HEK293 (cell line): ENCODE data around the gene PLS3.

Source experiments
- CTCF ChIA-PET: fragments of 350-600 bp; formaldehyde crosslinking; extraction: SDS; loops from one replicate; lab custom pipeline; 2021; ENCODE audit warnings: antibody characterized with exemption; lab: Yijun Ruan, JAX
- POLR2A ChIA-PET: fragments of 300-600 bp; formaldehyde crosslinking; extraction: SDS; loops from one replicate; lab custom pipeline; 2020; ENCODE audit warnings: antibody characterized with exemption, inconsistent platforms; lab: Yijun Ruan, JAX
- H3K27ac ChIP-seq: fragments of 200-500 bp; sonication (Bioruptor generic); 2 replicates; pipeline ENCODE4 v1.5.1; 2014; ENCODE audit warnings: low read depth, low read length, control low read depth, inconsistent platforms; ENCODE audit errors: extremely low read depth
- H3K36me3 ChIP-seq, 2 experiments: fragments of 200-500 bp in 1 of 2; sonication (Bioruptor generic) in 1 of 2; 1 replicate in 1 of 2; 2 replicates in 1 of 2; pipeline ENCODE4 v1.5.1; 2014 to 2017; ENCODE audit warnings: inconsistent platforms in 2 of 2, low read length in 2 of 2; ENCODE audit not compliant: control insufficient read depth in 2 of 2, insufficient read depth in 1 of 2
- H3K4me1 ChIP-seq: fragments of 200-500 bp; sonication (Bioruptor generic); 2 replicates; pipeline ENCODE4 v1.5.1; 2014; ENCODE audit warnings: mild to moderate bottlenecking, low read length, inconsistent platforms; ENCODE audit not compliant: control insufficient read depth, insufficient read depth
- H3K4me3 ChIP-seq: 2 replicates; pipeline ENCODE4 v1.5.1; 2011; ENCODE audit warnings: low read depth, mild to moderate bottlenecking, control low read depth, low read length, moderate library complexity
- H3K9me3 ChIP-seq: fragments of 200-500 bp; sonication (Bioruptor generic); 2 replicates; pipeline ENCODE4 v1.5.1; 2014; ENCODE audit warnings: low read depth, low read length, inconsistent platforms; ENCODE audit not compliant: control insufficient read depth, insufficient read depth
- HOXA7 ChIP-seq: sonication (generic); formaldehyde crosslinking; IDR thresholded peaks from 2 replicates; pipeline ENCODE4 v1.8.1; 2022; ENCODE audit warnings: missing genetic modification reagents, borderline replicate concordance
- OSR2 ChIP-seq: fragments of 450-650 bp; formaldehyde crosslinking; IDR thresholded peaks from 2 replicates; pipeline ENCODE4 v1.5.1; 2016; ENCODE audit warnings: missing biosample characterization, missing genetic modification characterization
- OVOL3 ChIP-seq: fragments of 450-650 bp; formaldehyde crosslinking; IDR thresholded peaks from 2 replicates; pipeline ENCODE4 v1.5.1; 2016; ENCODE audit warnings: missing biosample characterization, missing genetic modification characterization
- SP3 ChIP-seq: fragments of 450-650 bp; formaldehyde crosslinking; IDR thresholded peaks from 2 replicates; pipeline ENCODE4 v1.5.1; 2016; ENCODE audit warnings: missing biosample characterization, missing genetic modification characterization
- ZBTB7A ChIP-seq: fragments of 450-650 bp; formaldehyde crosslinking; IDR thresholded peaks from 2 replicates; pipeline ENCODE4 v1.5.1; 2016; ENCODE audit warnings: low read depth, missing biosample characterization, missing genetic modification characterization
- ZBTB8A ChIP-seq: fragments of 450-650 bp; formaldehyde crosslinking; IDR thresholded peaks from 2 replicates; pipeline ENCODE4 v1.5.1; 2016; ENCODE audit warnings: missing biosample characterization, missing genetic modification characterization
- ZNF10 ChIP-seq: fragments of 450-650 bp; formaldehyde crosslinking; IDR thresholded peaks from 2 replicates; pipeline ENCODE4 v1.5.1; 2017; ENCODE audit warnings: missing biosample characterization, missing genetic modification characterization
- ZNF324 ChIP-seq: fragments of 450-650 bp; formaldehyde crosslinking; IDR thresholded peaks from 2 replicates; pipeline ENCODE4 v1.5.1; 2016; ENCODE audit warnings: missing biosample characterization, missing genetic modification characterization
- ZNF354C ChIP-seq: fragments of 450-650 bp; formaldehyde crosslinking; IDR thresholded peaks from 2 replicates; pipeline ENCODE4 v1.5.1; 2016; ENCODE audit warnings: missing biosample characterization, missing genetic modification characterization, low read depth, borderline replicate concordance
- ZNF404 ChIP-seq: fragments of 450-650 bp; formaldehyde crosslinking; IDR thresholded peaks from 2 replicates; pipeline ENCODE4 v1.5.1; 2017; ENCODE audit warnings: missing biosample characterization, missing genetic modification characterization
- ZNF514 ChIP-seq: fragments of 450-650 bp; formaldehyde crosslinking; IDR thresholded peaks from 2 replicates; pipeline ENCODE4 v1.5.1; 2016; ENCODE audit warnings: missing biosample characterization, missing genetic modification characterization
- ZNF600 ChIP-seq: fragments of 450-650 bp; formaldehyde crosslinking; IDR thresholded peaks from 2 replicates; pipeline ENCODE4 v1.5.1; 2016; ENCODE audit warnings: missing biosample characterization, missing genetic modification characterization
- ZNF626 ChIP-seq: fragments of 450-650 bp; sonication (Bioruptor Pico); formaldehyde crosslinking; IDR thresholded peaks from 2 replicates; pipeline ENCODE4 v1.5.1; 2018; ENCODE audit warnings: missing biosample characterization, missing genetic modification characterization, inconsistent platforms
- ZNF660 ChIP-seq: fragments of 450-650 bp; IDR thresholded peaks from 2 replicates; pipeline ENCODE4 v1.5.1; 2018; ENCODE audit warnings: missing biosample characterization, mild to moderate bottlenecking, missing genetic modification characterization
- ZNF701 ChIP-seq: fragments of 450-650 bp; formaldehyde crosslinking; IDR thresholded peaks from 2 replicates; pipeline ENCODE4 v1.5.1; 2016; ENCODE audit warnings: missing biosample characterization, missing genetic modification characterization
- ZNF707 ChIP-seq: fragments of 450-650 bp; formaldehyde crosslinking; IDR thresholded peaks from 2 replicates; pipeline ENCODE4 v1.5.1; 2016; ENCODE audit warnings: missing biosample characterization, missing genetic modification characterization
- ZNF830 ChIP-seq: fragments of 450-650 bp; IDR thresholded peaks from 2 replicates; pipeline ENCODE4 v1.5.0; 2018; ENCODE audit warnings: missing biosample characterization, missing genetic modification characterization, low read depth, mild to moderate bottlenecking, moderate library complexity
- TF ChIP-seq, protein P1 (sequence below): fragments of 450-650 bp; formaldehyde crosslinking; IDR thresholded peaks from 2 replicates; pipeline ENCODE4 v1.5.1; 2016; ENCODE audit warnings: missing biosample characterization, missing genetic modification characterization
- TF ChIP-seq, protein P2 (sequence below): fragments of 450-650 bp; formaldehyde crosslinking; IDR thresholded peaks from 2 replicates; pipeline ENCODE4 v1.5.1; 2016; ENCODE audit warnings: missing biosample characterization, missing genetic modification characterization, borderline replicate concordance
- TF ChIP-seq, protein P3 (sequence below): fragments of 450-650 bp; formaldehyde crosslinking; IDR thresholded peaks from 2 replicates; pipeline ENCODE4 v1.5.1; 2016; ENCODE audit warnings: missing biosample characterization, missing genetic modification characterization
- TF ChIP-seq, protein P4 (sequence below): fragments of 450-650 bp; formaldehyde crosslinking; IDR thresholded peaks from 2 replicates; pipeline ENCODE4 v1.5.1; 2016; ENCODE audit warnings: missing biosample characterization, missing genetic modification characterization
- TF ChIP-seq, protein P5 (sequence below): fragments of 450-650 bp; formaldehyde crosslinking; IDR thresholded peaks from 2 replicates; pipeline ENCODE4; 2016; ENCODE audit warnings: missing biosample characterization, missing genetic modification characterization
- TF ChIP-seq, protein P6 (sequence below): fragments of 450-650 bp; formaldehyde crosslinking; IDR thresholded peaks from 2 replicates; pipeline ENCODE4 v1.5.1; 2016; ENCODE audit warnings: missing biosample characterization, missing genetic modification characterization

Gene PLS3

DNA sequence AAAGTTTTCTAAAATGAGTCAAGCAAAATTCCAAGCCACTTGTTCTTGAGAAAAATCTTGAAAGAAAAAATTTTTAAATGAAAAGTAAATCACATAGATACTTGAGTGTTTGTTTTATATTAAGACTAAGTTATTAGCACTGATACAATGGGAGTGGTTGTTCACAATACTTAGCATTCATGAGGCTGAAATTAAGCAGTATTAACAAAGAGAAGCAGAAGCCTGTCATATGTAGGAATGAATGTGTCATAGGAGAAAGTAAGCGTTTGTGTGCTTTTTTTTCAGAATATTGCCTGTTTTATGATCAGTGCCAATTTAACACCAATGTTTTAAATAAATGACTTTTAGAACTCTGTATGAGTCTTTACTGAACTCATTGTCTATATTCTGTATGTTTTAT, 37.6 kb downstream of the PLS3 start:
- Histone ChIP-seq H3K9me3 (no peaks in the 10 kb centered on the region), H3K4me1 (peaks cover 19% of the 10 kb centered on the region), H3K36me3 (peaks cover 7 to 15% of the 10 kb centered on the region in 2 experiments), H3K27ac (no peak overlapping the region), H3K4me3 (no peak overlapping the region)
- ChIA-PET CTCF (interaction anchor here (2.1 kb wide), 1 partner anchor 44 kb away, joined by 6 read pairs; no protein-coding TSS in a partner anchor), POLR2A (no interaction called here)
- no peak for TF ChIP-seq SP3 (tag by site-specific recombination)
- TF ChIP-seq ZNF701 (tag by site-specific recombination): no peak
- TF ChIP-seq, protein P1, sequence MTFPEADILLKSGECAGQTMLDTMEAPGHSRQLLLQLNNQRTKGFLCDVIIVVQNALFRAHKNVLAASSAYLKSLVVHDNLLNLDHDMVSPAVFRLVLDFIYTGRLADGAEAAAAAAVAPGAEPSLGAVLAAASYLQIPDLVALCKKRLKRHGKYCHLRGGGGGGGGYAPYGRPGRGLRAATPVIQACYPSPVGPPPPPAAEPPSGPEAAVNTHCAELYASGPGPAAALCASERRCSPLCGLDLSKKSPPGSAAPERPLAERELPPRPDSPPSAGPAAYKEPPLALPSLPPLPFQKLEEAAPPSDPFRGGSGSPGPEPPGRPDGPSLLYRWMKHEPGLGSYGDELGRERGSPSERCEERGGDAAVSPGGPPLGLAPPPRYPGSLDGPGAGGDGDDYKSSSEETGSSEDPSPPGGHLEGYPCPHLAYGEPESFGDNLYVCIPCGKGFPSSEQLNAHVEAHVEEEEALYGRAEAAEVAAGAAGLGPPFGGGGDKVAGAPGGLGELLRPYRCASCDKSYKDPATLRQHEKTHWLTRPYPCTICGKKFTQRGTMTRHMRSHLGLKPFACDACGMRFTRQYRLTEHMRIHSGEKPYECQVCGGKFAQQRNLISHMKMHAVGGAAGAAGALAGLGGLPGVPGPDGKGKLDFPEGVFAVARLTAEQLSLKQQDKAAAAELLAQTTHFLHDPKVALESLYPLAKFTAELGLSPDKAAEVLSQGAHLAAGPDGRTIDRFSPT (tag by site-specific recombination): no peak
- TF ChIP-seq HOXA7 (CRISPR knock-in tag): no peak
- no peak for TF ChIP-seq OSR2 (tag by site-specific recombination)
- TF ChIP-seq, protein P2, sequence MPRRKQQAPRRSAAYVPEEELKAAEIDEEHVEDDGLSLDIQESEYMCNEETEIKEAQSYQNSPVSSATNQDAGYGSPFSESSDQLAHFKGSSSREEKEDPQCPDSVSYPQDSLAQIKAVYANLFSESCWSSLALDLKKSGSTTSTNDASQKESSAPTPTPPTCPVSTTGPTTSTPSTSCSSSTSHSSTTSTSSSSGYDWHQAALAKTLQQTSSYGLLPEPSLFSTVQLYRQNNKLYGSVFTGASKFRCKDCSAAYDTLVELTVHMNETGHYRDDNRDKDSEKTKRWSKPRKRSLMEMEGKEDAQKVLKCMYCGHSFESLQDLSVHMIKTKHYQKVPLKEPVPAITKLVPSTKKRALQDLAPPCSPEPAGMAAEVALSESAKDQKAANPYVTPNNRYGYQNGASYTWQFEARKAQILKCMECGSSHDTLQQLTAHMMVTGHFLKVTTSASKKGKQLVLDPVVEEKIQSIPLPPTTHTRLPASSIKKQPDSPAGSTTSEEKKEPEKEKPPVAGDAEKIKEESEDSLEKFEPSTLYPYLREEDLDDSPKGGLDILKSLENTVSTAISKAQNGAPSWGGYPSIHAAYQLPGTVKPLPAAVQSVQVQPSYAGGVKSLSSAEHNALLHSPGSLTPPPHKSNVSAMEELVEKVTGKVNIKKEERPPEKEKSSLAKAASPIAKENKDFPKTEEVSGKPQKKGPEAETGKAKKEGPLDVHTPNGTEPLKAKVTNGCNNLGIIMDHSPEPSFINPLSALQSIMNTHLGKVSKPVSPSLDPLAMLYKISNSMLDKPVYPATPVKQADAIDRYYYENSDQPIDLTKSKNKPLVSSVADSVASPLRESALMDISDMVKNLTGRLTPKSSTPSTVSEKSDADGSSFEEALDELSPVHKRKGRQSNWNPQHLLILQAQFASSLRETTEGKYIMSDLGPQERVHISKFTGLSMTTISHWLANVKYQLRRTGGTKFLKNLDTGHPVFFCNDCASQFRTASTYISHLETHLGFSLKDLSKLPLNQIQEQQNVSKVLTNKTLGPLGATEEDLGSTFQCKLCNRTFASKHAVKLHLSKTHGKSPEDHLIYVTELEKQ (tag by site-specific recombination): no peak
- TF ChIP-seq ZBTB8A (tag by site-specific recombination): no peak
- TF ChIP-seq ZNF707: no peak
- TF ChIP-seq, protein P3, sequence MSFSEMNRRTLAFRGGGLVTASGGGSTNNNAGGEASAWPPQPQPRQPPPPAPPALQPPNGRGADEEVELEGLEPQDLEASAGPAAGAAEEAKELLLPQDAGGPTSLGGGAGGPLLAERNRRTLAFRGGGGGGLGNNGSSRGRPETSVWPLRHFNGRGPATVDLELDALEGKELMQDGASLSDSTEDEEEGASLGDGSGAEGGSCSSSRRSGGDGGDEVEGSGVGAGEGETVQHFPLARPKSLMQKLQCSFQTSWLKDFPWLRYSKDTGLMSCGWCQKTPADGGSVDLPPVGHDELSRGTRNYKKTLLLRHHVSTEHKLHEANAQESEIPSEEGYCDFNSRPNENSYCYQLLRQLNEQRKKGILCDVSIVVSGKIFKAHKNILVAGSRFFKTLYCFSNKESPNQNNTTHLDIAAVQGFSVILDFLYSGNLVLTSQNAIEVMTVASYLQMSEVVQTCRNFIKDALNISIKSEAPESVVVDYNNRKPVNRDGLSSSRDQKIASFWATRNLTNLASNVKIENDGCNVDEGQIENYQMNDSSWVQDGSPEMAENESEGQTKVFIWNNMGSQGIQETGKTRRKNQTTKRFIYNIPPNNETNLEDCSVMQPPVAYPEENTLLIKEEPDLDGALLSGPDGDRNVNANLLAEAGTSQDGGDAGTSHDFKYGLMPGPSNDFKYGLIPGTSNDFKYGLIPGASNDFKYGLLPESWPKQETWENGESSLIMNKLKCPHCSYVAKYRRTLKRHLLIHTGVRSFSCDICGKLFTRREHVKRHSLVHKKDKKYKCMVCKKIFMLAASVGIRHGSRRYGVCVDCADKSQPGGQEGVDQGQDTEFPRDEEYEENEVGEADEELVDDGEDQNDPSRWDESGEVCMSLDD (tag by site-specific recombination): no peak
- no peak for TF ChIP-seq ZNF626 (tag by site-specific recombination)
- no peak for TF ChIP-seq ZNF10
- no peak for TF ChIP-seq ZNF324
- no peak for TF ChIP-seq ZNF514 (tag by site-specific recombination)
- no peak for TF ChIP-seq ZNF830
- no peak for TF ChIP-seq OVOL3 (tag by site-specific recombination)
- no peak for TF ChIP-seq ZBTB7A (tag by site-specific recombination)

DNA sequence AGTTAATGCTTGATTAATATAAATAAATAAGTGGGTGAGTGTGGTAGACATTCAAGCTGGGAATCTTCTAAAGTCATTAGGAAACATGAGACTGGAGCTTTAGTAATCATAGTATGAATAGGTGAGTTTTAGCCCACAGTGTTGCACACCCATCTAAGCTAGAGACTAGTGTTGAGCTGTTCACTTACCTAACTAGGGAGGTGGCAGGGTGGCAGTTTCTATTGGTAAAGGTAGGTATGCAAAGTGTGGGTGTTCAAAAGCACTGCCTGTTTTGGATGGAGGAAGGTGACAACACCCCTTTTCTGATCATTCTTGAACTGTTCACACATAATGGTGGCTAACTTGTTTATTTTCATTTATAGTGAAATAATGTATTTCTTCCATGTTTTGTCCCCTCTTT, 41.3 kb downstream of the PLS3 start:
- CTCF ChIA-PET: interaction anchor here (0.9 to 1.3 kb wide), 3 partner anchors 10 to 41 kb away, joined by 3 to 8 read pairs (median 5); no protein-coding TSS in a partner anchor
- POLR2A ChIA-PET: interaction anchor here (0.7 kb wide), 1 partner anchor 201 kb away, joined by 3 read pairs; no protein-coding TSS in a partner anchor
- Histone ChIP-seq H3K4me3 (no peak overlapping the region), H3K4me1 (peaks cover 12% of the 10 kb centered on the region), H3K36me3 (peaks cover 13 to 18% of the 10 kb centered on the region in 2 experiments), H3K9me3 (no peaks in the 10 kb centered on the region), H3K27ac (no peak overlapping the region)
- TF ChIP-seq, protein P4, sequence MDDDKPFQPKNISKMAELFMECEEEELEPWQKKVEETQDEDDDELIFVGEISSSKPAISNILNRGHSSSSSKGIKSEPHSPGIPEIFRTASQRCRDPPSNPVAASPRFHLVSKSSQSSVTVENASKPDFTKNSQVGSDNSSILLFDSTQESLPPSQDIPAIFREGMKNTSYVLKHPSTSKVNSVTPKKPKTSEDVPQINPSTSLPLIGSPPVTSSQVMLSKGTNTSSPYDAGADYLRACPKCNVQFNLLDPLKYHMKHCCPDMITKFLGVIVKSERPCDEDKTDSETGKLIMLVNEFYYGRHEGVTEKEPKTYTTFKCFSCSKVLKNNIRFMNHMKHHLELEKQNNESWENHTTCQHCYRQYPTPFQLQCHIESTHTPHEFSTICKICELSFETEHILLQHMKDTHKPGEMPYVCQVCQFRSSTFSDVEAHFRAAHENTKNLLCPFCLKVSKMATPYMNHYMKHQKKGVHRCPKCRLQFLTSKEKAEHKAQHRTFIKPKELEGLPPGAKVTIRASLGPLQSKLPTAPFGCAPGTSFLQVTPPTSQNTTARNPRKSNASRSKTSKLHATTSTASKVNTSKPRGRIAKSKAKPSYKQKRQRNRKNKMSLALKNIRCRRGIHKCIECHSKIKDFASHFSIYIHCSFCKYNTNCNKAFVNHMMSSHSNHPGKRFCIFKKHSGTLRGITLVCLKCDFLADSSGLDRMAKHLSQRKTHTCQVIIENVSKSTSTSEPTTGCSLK: no peak
- no peak for TF ChIP-seq SP3 (tag by site-specific recombination)
- TF ChIP-seq, protein P5, sequence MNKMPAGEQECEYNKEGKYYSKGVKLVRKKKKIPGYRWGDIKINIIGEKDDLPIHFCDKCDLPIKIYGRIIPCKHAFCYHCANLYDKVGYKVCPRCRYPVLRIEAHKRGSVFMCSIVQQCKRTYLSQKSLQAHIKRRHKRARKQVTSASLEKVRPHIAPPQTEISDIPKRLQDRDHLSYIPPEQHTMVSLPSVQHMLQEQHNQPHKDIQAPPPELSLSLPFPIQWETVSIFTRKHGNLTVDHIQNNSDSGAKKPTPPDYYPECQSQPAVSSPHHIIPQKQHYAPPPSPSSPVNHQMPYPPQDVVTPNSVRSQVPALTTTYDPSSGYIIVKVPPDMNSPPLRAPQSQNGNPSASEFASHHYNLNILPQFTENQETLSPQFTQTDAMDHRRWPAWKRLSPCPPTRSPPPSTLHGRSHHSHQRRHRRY (tag by site-specific recombination): no peak
- no peak for TF ChIP-seq ZNF404
- TF ChIP-seq, protein P6, sequence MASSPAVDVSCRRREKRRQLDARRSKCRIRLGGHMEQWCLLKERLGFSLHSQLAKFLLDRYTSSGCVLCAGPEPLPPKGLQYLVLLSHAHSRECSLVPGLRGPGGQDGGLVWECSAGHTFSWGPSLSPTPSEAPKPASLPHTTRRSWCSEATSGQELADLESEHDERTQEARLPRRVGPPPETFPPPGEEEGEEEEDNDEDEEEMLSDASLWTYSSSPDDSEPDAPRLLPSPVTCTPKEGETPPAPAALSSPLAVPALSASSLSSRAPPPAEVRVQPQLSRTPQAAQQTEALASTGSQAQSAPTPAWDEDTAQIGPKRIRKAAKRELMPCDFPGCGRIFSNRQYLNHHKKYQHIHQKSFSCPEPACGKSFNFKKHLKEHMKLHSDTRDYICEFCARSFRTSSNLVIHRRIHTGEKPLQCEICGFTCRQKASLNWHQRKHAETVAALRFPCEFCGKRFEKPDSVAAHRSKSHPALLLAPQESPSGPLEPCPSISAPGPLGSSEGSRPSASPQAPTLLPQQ (tag by site-specific recombination): no peak
- no peak for TF ChIP-seq ZNF600 (tag by site-specific recombination)
- TF ChIP-seq ZNF354C (tag by site-specific recombination): no peak
- no peak for TF ChIP-seq ZNF660 (tag by site-specific recombination)
